Measurements from ENCODE around the gene MKNK2. TPM values are rescaled to one million over a fixed set of nuclear protein-coding genes. Genes with fewer than 3 reads are reported as not detected.

Gene MKNK2
- total RNA-seq, 1 experiment from 2014 or later: 271 TPM

GRCh38 chr19:2099937-2100718, 49.1 kb upstream of the MKNK2 start:
- Histone ChIP-seq H3K4me2 (ENCODE audit: low read length) (no peak overlapping the region), H3K4me1 (ENCODE audit: control insufficient read depth in 1 of 2, insufficient read depth in 2 of 2, low read length in 2 of 2) (peaks cover 9 to 13% of the 10 kb centered on the region in 2 experiments), H3K9ac (ENCODE audit: low read length) (no peak overlapping the region), H3K4me3 (replicated peaks in 1 of 2; ENCODE audit: low read depth in 1 of 2, low read length in 2 of 2) (no peak overlapping the region), H3K36me3 (ENCODE audit: control insufficient read depth in 1 of 2, insufficient read depth in 2 of 2, low read length in 2 of 2) (peaks cover 12 to 18% of the 10 kb centered on the region in 2 experiments; a peak in 3 of 4 replicates), H2AFZ (ENCODE audit: low read depth, low read length, poor library complexity, severe bottlenecking) (no peak overlapping the region), H4K20me1 (ENCODE audit: insufficient read depth) (no peaks in the 10 kb centered on the region), H3K9me3 (ENCODE audit: control insufficient read depth in 1 of 2, insufficient read depth in 1 of 2, low read depth in 1 of 2, low read length in 2 of 2) (no peaks in the 10 kb centered on the region), H3K9me2 (ENCODE audit: insufficient read depth) (no peaks in the 10 kb centered on the region), H3K27ac (ENCODE audit: low read depth, low read length) (no peak overlapping the region), H3K27me3 (ENCODE audit: insufficient read depth, low read length) (no peaks in the 10 kb centered on the region), H3K79me2 (ENCODE audit: insufficient read depth, low read length) (peaks cover 24% of the 10 kb centered on the region)
- ChIA-PET POLR2A (no interaction called here), CTCF (no interaction called here), RAD21 (ENCODE audit: low non-redundant PET in 1 of 2, low total read pairs in 2 of 2, uncharacterized antibody in 2 of 2, unreplicated experiment in 2 of 2) (no interaction called here)
- no peak for ATAC-seq
- no peak for DNase-seq (ENCODE audit: low read depth, low spot score)
- BruUV-seq (replicated peaks): no TSS peak
- intact Hi-C loops (cut with micrococcal nuclease): no loop called here
- TF ChIP-seq POLR2AphosphoS5 (IDR thresholded peaks at IDR 0.05; ENCODE audit: low read depth, low read length): no peak
- TF ChIP-seq SIN3A (IDR thresholded peaks at IDR 0.05; ENCODE audit: low read depth): no peak
- TF ChIP-seq FOSL1 (IDR thresholded peaks at IDR 0.05; ENCODE audit: low read depth): no peak

GRCh38 chr19:2099054-2099501, 48.0 kb upstream of the MKNK2 start:
- Histone ChIP-seq H3K36me3 (ENCODE audit: control insufficient read depth in 1 of 2, insufficient read depth in 2 of 2, low read length in 2 of 2) (peaks cover 12 to 18% of the 10 kb centered on the region in 2 experiments; a peak in 3 of 4 replicates), H3K9me3 (ENCODE audit: control insufficient read depth in 1 of 2, insufficient read depth in 1 of 2, low read depth in 1 of 2, low read length in 2 of 2) (no peaks in the 10 kb centered on the region), H3K4me2 (ENCODE audit: low read length) (no peak overlapping the region), H3K79me2 (ENCODE audit: insufficient read depth, low read length) (peaks cover 24% of the 10 kb centered on the region), H3K4me1 (ENCODE audit: control insufficient read depth in 1 of 2, insufficient read depth in 2 of 2, low read length in 2 of 2) (peaks cover 11 to 24% of the 10 kb centered on the region in 2 experiments), H3K27ac (ENCODE audit: low read depth, low read length) (no peak overlapping the region), H3K27me3 (ENCODE audit: insufficient read depth, low read length) (no peaks in the 10 kb centered on the region), H4K20me1 (ENCODE audit: insufficient read depth) (no peaks in the 10 kb centered on the region), H3K9ac (ENCODE audit: low read length) (no peak overlapping the region), H3K4me3 (replicated peaks in 1 of 2; ENCODE audit: low read depth in 1 of 2, low read length in 2 of 2) (no peak overlapping the region), H3K9me2 (ENCODE audit: insufficient read depth) (no peaks in the 10 kb centered on the region), H2AFZ (ENCODE audit: low read depth, low read length, poor library complexity, severe bottlenecking) (no peak overlapping the region)
- ChIA-PET RAD21 (ENCODE audit: low non-redundant PET in 1 of 2, low total read pairs in 2 of 2, uncharacterized antibody in 2 of 2, unreplicated experiment in 2 of 2) (no interaction called here), CTCF (no interaction called here), POLR2A (no interaction called here)
- no peak for ATAC-seq
- intact Hi-C loops (cut with micrococcal nuclease): no loop called here
- DNase-seq (ENCODE audit: low read depth, low spot score): no peak
- no TSS peak for BruUV-seq (replicated peaks)
- TF ChIP-seq CEBPB (IDR thresholded peaks at IDR 0.05; ENCODE audit: low read depth) (no peak), MAX (IDR thresholded peaks at IDR 0.05) (no peak), ZBTB33 (IDR thresholded peaks at IDR 0.05; ENCODE audit: extremely low read depth, insufficient replicate concordance, low read length) (no peak), EZH2 (IDR thresholded peaks at IDR 0.05) (no peak), RAD21 (IDR thresholded peaks at IDR 0.05; ENCODE audit: low read depth) (no peak), ATF3 (IDR thresholded peaks at IDR 0.05) (no peak), SP1 (IDR thresholded peaks at IDR 0.05; ENCODE audit: low read depth) (no peak), EZH2phosphoT487 (IDR thresholded peaks at IDR 0.05; ENCODE audit: borderline replicate concordance) (no peak), CBX3 (IDR thresholded peaks at IDR 0.05; ENCODE audit: low read depth) (no peak), ZFX (IDR thresholded peaks at IDR 0.05) (no peak), POLR2A (IDR thresholded peaks at IDR 0.05; ENCODE audit: borderline replicate concordance, extremely low read depth, insufficient read depth, insufficient read length) (no peak), TCF7L2 (IDR thresholded peaks at IDR 0.05; ENCODE audit: borderline replicate concordance, extremely low read depth, insufficient read depth, insufficient read length) (no peak), YY1 (IDR thresholded peaks at IDR 0.05; ENCODE audit: extremely low read depth, insufficient replicate concordance, low read depth, low read length) (no peak), POLR2AphosphoS5 (IDR thresholded peaks at IDR 0.05; ENCODE audit: low read depth, low read length) (no peak)
